Stimulated activated CD8-positive, alpha-beta memory T cell treated with anti-CD3 and anti-CD28 coated beads, Interleukin-15, amount 100 ng/mL, for 48 hours (primary cell): ENCODE measurements around the gene MPC1.
"Not testable (repeated sequence)": the region's sequence is repeated elsewhere in the genome, so short reads cannot be mapped to it uniquely, and the experiment has no call there.

ENCODE experiments used
- DNase-seq, 2 donors: peaks; one replicate each; pipeline ENCODE4 v3.0.0-alpha.2; 2020; ENCODE audit warnings: low read depth in 2 of 2

MPC1 gene

DNA sequence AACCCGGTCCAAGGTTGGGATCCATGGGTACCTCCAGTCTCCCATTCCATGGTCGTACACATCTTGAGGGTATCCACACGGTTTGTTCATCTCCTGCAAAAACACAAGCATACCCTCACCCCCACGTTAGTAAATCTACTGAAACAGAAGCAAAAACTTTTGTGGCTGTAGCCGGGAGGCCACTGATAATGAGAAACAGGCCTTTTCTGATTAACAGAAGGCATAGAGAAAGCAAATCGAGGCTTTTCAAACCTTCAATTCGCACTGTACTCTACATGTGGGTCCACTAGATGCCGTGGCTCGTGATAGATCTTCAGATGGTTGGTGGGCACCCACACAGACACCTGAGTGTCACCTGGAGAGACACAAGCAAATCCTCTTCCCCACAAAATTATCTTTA lies 37.1 kb downstream of the MPC1 start:
- not testable (repeated sequence) for DNase-seq

DNA sequence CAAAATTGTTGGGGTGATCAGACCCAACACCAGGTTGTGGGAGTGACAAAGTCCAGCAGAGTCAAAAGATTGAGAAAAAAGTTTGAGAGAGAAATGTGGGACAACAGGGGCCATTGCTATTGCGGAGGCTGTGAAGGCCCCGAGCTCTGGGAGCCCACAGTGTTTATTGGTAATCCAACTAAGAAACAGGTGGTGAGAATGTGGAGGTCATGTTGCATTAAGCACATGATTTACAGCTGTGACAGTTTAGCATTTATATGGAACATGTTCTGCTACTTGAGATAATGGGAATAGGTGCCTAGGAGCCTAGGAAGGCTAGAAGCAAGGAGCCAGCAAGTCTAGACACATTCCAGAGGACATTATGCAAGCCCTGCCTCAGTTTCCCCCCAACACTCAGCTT lies 37.8 kb downstream of the MPC1 start:
- DNase-seq, result not testable (repeated sequence)

DNA sequence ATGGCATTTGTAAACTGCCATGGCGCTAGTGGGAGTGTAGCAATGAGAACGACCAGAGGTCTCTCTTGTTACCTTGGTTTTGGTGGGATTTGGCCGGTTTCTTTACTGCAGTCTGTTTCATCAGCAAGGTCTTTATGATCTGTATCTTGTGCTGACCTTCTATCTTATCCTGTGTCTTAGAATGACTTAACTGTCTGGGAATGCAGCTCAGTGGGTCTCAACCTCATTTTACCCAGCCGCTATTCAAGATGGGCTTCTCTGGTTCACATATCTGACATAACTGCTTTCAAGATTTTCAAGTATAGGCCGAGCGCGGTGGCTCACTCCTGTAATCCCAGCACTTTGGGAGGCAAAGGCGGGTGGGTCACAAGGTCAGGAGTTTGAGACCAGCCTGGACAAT lies 38.5 kb downstream of the MPC1 start:
- DNase-seq, result no peak

DNA sequence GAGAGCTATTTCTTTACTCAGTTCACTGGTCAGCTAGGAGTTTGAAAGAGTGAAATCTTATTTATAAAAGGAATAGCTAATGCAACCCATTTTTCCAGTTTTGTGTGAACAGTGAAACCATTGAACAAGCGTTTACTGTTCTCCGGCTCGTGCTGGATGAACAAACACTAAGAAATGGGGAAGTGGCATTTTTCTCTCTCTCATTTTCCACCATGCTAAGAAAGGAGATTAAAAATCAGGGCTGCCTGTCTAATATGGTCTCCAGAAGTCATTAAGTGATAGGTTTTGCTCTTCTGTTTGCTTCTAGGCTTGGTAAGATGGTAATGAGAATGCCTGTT lies 39.6 kb downstream of the MPC1 start:
- DNase-seq, result no peak

DNA sequence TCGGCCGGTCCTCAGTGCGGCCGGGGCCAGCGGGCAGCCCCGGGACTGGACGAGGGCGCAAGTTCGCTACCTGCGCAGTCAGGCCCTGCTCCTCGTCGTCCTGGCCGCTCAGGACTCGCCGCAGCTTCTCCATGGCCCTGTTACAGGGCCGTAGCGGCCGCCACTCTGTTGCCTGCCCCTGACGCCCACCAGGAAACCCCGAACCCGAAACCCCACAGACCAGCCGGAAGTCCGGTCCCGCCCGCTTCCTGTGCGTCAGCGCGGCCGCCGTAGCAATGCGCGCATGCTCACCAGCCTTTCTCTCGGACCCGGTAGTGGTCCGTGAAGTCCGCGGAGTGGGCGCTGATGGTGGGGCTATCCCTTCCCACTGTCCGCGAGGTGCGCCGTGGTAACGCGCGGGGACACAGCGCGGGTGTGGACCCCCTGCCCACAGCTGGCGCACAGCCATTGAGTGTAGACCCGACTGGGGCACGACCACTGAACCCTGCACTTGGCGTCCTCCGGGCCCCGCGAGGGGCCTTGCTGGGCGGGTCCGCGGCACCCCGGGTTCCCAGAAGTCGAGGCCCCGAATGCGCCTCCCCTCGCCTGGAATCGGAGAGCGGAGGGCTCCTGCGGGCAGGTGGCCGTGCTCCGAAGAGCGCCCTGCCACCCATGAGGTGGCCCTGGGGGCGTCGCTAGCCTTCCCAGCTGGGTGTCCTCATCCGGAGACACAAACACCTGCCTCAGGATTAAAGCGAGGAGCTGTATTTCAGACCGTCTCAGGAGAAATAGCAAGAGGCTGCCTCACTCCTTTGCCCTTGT lies 40.2 kb downstream of the MPC1 start, which contains the start of gene SFT2D1:
SFT2D1 (minus strand) TSS at position 197 of the 801 bp plus-strand sequence; CDS start at position 133, 64 bp downstream.
- peak; percentile 79 to 84 for DNase-seq

DNA sequence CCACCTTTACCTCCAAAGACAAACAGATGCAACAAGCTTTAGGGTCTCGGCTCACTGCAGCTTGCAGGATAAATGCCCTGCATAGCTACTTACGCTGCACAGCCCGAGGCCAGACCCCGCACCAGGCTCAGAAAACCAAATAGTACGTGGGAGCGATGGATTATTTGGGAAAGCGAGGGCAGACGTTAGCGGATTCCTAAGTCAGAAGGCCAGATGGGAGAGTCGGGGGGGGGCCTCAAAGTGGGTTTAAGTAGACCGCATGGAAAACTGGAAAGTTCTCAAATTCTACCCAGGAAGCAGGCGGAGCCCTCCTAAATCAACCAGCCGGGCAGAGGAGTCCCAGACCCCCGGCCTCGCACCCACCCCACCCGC lies 40.8 kb downstream of the MPC1 start:
- DNase-seq, result no peak

DNA sequence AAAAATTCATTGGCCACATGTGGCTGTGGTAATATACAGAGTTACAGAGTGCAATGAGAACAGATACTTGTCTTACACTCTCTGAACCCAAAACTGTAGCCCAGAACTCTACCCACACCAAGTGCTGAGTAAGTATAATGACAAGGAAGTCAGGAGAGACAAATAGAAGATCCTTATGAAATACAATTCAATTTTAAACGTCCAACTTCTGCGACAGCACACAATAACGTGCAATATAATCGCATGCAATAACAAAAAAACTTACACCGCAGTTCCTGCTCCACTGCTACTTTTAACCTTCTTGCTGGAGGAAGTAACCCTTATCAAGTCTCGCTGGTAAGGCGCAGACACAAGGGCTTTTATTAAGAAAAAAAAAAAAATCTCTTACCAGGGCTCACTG lies 41.3 kb downstream of the MPC1 start:
- DNase-seq, result no peak

DNA sequence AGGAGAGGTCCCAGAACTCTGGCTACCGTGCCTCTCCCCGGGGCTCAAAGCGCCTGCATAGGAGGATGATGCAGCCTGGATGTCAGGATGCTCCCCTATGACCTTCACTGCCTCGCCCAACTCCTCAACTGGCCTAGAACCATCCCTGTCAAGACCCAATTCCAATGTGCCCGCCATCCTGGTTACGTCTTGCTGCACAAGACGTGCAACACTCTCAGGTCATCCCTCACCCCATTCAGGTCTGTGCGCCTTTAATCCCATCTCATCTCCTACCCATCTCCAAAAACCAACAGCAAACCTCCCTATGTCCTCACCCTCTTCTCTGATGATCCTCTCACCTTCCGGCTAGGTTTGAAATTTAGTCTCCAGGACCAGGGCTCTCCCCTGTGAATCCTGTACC lies 43.9 kb downstream of the MPC1 start:
- DNase-seq, result no peak

DNA sequence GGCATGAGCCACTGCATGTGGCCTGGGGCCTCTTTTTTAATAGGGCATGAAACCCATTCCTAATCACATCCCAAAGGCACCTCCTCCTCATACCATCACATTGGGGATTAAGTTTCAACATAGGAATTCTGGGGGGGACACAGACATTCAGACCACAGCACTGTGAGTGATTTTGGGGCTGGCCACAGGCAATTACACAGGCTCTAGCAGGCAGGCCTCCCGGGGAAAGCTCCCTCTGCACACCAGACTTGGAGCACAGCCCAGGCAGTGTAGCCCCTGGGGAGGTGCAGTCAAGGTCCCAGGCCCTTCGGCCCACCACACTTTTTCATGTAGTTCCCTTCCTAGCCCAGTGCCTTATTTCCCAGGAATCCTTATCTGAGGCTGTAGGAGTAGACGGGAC lies 45.9 kb downstream of the MPC1 start:
- DNase-seq, result no peak

DNA sequence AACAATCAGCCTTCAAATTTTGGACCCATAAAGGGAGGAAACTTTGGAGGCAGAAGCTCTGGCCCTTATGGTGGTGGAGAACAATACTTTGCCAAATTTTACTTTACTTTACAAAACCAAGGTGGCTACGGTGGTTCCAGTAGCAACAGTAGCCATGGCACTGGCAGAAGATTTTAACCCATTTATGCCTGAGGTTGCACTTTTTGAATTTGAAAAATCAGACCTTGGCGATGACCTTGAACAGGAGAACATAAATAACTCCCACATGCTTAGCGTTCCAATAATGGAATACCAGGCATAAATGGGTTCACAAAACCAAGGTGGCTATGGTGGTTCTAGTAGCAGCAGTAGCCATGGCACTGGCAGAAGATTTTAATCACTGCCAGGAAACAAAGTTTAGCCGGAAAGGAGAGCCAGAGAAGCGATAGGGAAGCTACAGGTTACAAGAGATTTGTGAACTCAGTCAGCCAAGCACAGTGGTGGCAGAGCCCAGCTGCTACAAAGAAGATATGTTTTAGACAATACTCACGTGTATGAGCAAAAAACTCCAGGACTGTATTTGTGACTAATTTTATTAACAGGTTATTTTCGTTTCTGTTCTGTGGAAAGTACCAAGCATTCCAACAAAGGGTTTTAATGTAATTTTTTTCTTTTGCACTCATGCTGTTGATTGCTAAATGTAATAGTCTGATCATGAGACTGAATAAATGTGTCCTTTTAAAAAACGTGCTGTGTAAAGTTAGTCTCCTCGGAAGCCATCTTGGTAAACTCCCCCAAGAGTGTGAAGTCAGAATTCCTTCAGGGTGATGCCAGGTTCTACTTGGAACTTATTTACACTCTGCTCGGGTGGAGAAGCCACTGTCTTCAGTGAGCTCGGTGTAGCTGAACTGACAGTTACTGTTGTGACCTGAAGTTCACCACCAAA lies 47.1 kb downstream of the MPC1 start:
- DNase-seq, result no peak

DNA sequence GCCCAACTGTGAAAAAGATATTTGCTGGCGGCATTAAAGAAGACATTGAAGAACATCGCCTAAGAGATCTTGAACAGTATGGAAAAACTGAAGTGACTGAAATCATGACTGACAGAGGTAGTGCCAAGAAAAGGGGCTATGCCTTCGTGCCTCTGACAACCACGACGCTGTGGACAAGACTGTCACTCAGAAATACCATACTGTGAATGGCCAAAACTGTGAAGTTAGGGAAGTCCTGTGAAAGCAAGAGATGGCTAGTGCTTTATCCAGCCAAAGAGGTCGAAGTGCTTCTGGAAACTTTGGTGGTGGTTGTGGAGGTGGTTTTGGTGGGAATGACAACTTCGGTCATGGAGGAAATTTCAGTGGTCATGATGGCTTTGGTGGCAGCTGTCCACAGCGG lies 47.9 kb downstream of the MPC1 start:
- DNase-seq, result no peak

DNA sequence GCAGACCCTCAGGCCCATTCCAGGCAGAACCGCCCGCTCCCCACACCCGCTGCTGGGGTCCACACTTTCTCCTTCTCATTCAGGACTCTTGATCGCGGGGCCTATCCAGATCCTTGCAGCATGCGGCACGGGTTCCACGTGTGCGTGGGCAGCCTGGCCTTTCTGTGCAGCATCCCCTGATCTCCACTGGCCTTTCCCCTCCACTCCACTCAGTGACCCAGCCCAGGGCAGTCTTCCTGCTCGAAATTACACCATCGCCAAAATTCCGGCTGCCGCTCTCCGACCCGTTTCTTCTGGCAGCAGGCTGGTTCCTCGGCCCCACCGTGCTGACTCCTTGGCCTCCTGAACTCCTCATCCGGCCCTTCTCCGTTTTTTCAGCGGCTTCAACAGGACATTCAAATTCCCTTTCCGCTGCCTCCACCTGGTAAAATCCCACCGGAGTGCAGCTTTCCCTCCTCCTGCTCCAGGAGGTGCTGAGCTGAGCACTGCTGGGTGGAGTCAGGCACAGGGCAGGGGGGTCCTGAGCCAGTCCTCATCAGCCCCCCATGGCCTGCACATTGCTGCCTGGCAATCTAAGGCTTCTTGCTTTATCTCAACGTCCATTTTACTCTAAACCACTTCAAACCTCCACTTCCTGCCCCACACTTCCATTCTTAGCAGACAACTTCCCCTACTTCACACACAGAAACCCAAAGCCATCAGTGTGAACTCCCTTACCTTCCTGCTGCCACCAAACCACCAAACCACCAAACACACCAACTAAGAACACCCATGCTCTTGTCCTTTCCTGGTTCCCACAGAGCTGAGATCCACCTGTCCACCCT lies 49.4 kb downstream of the MPC1 start:
- no peak for DNase-seq

DNA sequence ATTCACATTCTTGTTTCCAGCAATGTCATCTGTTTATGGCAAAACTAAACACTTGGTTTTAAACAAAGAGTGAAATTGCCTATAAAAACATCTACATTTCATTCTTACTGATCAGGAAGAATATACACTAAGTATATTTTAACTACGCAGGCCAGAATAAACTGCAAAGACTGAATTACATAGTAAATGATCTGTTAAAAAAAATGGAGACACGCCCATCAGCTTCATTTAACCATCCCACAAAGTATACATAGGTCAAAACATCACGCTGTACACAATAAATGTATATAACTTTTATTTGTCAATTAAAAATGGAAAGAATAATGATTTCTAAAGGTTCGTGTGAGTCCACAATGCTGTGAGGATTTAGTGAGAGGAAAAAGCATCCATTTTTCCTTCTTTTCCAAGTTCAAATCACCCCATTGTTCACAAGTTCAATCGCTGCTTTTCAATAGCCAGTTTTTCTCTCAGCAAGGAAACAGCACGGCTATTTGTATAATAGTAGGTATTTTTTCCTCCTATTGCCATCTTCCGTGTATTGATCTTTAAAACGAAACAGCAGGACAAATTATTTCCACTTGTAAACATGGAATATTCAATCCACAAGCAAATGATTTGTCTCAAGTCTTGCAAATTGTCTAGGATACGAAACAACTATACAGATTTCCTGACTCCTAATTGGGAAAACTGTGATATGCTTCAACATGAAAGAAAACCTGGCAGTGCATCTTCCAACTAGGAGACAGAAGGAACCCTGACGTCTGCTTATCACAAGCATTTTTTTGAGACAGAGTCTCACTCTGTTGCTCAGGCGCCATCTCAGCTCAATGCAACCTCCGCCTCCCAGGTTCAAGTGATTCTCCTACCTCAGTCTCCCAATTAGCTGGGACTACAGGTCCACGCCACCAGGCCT lies 51.0 kb downstream of the MPC1 start:
- no peak for DNase-seq

DNA sequence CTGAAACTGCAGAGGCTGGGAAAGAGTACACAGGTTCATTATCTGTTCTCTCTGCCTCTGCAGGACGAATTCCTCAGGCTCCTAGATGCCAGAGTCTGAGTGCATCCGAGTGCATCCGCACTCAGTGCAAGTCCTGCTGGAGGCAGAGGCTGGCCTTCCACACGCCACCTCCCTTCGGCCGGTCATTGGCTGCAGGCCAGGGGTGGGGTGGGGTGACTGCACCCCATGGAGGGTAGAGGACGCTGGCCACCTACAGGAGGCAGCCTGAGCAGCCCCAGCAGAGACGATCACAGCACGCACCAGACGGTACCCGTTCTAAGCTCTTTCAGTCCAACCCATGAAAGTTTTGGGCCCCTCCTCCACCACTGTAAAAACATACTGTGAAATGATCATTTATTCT lies 52.1 kb downstream of the MPC1 start:
- DNase-seq, result no peak

DNA sequence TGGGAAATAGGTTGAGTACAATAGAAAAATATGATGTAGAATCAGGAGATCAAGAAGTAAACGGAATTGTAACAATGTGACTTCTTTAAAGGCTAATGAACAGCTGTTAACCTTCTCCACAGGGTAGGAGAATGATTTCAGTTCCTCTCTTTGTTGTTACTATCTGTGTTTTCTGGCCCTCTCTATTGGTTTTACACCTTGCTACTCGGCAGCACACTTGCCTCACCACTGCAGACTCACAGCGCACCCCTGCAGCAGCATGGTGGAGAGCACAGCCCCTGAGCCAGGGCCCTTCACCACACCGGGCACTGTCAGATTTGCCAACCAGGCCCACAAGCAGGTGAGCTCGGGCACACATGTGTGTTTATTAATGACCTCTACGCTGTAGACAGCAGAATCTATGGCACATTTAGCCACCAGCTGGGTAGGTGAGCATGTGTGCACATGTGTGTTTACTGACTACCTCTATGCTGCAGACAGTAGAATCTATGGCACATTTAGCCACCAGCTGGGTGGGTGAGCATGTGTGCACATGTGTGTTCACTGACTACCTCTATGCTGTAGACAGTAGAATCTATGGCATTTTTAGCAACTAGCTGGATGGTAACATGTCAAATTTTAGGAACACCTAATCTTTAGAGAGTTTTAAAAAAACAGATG lies 57.2 kb downstream of the MPC1 start:
- DNase-seq, result no peak

DNA sequence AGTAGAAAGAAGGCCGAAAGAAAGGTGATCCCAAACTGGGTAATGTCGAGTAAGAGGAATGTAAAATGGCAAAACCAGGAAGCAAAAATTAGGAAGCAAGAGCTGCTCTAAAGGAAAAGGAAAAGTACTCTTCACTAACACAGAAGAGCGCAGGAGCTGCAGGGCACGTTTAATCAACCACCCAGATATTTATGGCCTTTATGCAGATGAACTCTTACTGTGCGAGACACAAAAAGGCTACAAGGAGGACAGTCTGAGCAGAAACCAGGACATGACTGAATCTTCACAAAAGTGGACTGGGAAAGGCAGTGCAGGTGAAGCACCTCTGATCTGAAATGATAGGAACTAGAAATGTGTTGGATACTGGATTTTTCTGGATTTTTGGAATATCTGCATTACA lies 59.3 kb downstream of the MPC1 start:
- DNase-seq, result no peak

DNA sequence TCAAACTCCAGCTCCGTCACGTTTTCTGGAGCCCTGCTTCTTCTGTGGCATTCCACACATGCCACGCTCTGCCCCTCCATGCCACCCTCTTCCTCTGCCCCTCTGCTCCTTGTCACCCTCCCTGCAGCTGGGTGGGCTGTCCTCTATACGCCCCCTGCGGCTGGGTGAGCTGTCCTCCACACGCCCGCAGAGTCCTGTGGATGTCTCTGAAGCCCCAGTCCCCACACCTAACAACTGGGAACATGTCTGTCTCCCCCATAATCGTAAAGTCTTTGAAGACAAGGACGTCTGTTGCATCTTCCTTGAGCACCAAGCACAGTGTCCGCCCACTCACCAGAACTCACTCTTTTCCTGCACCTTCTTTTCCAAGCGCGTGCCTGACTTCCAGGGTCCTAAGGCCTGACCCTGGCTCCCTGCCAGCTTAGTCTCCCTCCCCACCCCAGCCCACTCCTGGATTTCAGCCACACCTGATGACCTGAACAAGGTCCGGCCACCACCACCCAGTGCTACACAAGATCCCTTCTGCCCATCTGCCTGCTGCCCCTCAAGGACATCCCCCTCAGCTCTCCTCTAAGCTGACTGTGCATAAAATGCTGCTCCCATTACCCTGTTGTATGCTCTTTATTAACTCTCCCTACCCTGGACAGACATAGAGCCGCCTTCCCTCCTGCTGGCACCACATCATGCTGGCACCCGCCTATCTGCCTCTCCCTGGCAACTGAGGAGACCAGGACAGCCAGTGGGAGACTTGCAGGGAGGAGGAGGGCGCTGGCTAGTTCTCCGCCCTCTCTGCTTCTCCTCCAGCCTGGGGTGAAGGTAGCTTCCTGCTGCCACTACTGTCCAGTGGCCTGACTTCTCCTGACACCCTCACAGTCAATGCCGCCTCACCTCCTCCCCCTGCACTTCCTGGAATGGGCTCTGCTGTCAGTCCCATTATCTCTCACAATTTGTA lies 63.8 kb downstream of the MPC1 start:
- no peak for DNase-seq

DNA sequence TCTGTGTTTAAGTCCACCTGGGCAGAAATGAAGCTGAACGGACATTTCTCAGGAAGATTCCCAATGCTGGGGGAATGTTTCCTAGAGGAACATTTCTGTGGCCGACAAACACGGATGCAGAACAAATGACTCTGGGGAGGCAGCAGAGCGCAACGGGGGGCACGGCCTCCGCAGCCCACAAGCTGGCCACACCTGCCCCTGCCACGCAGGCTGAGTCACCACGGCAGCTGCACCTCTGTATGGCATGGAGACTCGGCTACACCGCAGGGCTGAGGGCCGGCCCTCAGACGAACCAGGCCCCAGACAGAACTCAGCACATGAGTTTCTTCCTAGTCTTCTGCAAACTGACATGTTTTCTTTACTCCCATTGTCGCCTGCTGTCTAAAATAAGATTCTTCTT lies 64.5 kb downstream of the MPC1 start:
- no peak for DNase-seq
